AG09309 (cell line): ENCODE data around the gene TCEA3.

Experiments
- DNase-seq: peaks from one replicate; pipeline ENCODE4 v3.0.0-alpha.2; 2010; ENCODE audit warnings: low read depth
- H3K4me3 ChIP-seq: 2 replicates; pipeline ENCODE4 v1.5.1; 2011; ENCODE audit warnings: mild to moderate bottlenecking, low read depth, low read length, moderate library complexity; ENCODE audit not compliant: control insufficient read depth
- CTCF ChIP-seq: IDR thresholded peaks from 2 replicates; pipeline ENCODE4 v1.5.1; 2011; ENCODE audit warnings: mild to moderate bottlenecking, low read depth, low read length, inconsistent platforms; ENCODE audit not compliant: insufficient read depth, control insufficient read depth; ENCODE audit errors: missing control alignments

The TCEA3 gene

GRCh38 chr1:23469372-23469982 is 44.9 kb upstream of the TCEA3 start:
- no peak for TF ChIP-seq CTCF
- H3K4me3 ChIP-seq, result no peak overlapping the region
- no peak for DNase-seq

GRCh38 chr1:23466423-23466989 is 42.0 kb upstream of the TCEA3 start:
- no peak for DNase-seq
- no peak overlapping the region for H3K4me3 ChIP-seq
- TF ChIP-seq CTCF, result no peak

- no peak overlapping the region for H3K4me3 ChIP-seq
- no peak for TF ChIP-seq CTCF
- no peak for DNase-seq
Observed at GRCh38 chr1:23463286-23463685, 38.7 kb upstream of the TCEA3 start.

GRCh38 chr1:23462766-23463165 is 38.2 kb upstream of the TCEA3 start:
- TF ChIP-seq CTCF, result no peak
- no peak for DNase-seq
- no peak overlapping the region for H3K4me3 ChIP-seq

- no peak for DNase-seq
- no peak overlapping the region for H3K4me3 ChIP-seq
- no peak for TF ChIP-seq CTCF
Observed at GRCh38 chr1:23461050-23461449, 36.5 kb upstream of the TCEA3 start.

- TF ChIP-seq CTCF, result no peak
- DNase-seq, result no peak
- no peak overlapping the region for H3K4me3 ChIP-seq
Observed at GRCh38 chr1:23460519-23460918, 36.0 kb upstream of the TCEA3 start.
